Liver (tissue), 9 donors: ENCODE data around the gene ARV1. TPM values are rescaled to one million over a fixed set of nuclear protein-coding genes. Genes with fewer than 3 reads are reported as not detected.
"Not testable (repeated sequence)": the region's sequence is repeated elsewhere in the genome, so short reads cannot be mapped to it uniquely, and the experiment has no call there.

Experiments used
- DNase-seq: peaks from one replicate; pipeline ENCODE4 v3.0.0-alpha.2; 2017; ENCODE audit warnings: low spot score
- H3K27ac ChIP-seq, 2 donors: one replicate each; pipeline ENCODE4 v1.7.0; 2013; ENCODE audit warnings: inconsistent platforms in 2 of 2, low read length in 2 of 2, control low read depth in 1 of 2, low read depth in 1 of 2, mild to moderate bottlenecking in 1 of 2
- H3K27me3 ChIP-seq, 4 donors: one replicate each; pipeline versions ENCODE4 v1.6.1 to v1.7.0; 2013; ENCODE audit warnings: low read length in 3 of 4, inconsistent platforms in 1 of 4, mild to moderate bottlenecking in 1 of 4, moderate library complexity in 1 of 4; ENCODE audit not compliant: control insufficient read depth in 4 of 4, insufficient read depth in 4 of 4
- H3K36me3 ChIP-seq, 4 donors: one replicate each; pipeline versions ENCODE4 v1.6.1 to v1.7.0; 2013; ENCODE audit warnings: low read length in 3 of 4, mild to moderate bottlenecking in 3 of 4, low read depth in 1 of 4, moderate library complexity in 1 of 4; ENCODE audit not compliant: control insufficient read depth in 4 of 4, insufficient read depth in 3 of 4
- H3K4me1 ChIP-seq, 4 donors: one replicate each; pipeline versions ENCODE4 v1.6.1 to v1.7.0; 2013; ENCODE audit warnings: low read length in 3 of 4, mild to moderate bottlenecking in 3 of 4, moderate library complexity in 1 of 4; ENCODE audit not compliant: control insufficient read depth in 4 of 4, insufficient read depth in 4 of 4
- H3K4me3 ChIP-seq, 3 donors: one replicate each; pipeline versions ENCODE4 v1.6.1 to v1.7.0; 2013; ENCODE audit warnings: low read length in 3 of 3, control low read depth in 1 of 3, low read depth in 1 of 3, mild to moderate bottlenecking in 1 of 3
- H3K9ac ChIP-seq, 2 donors: one replicate each; pipeline ENCODE4 v1.7.0; 2013; ENCODE audit warnings: low read length in 2 of 2, mild to moderate bottlenecking in 2 of 2, moderate library complexity in 2 of 2, control low read depth in 1 of 2, low read depth in 1 of 2
- H3K9me3 ChIP-seq, 4 donors: one replicate each; pipeline versions ENCODE4 v1.6.1 to v1.7.0; 2013; ENCODE audit warnings: low read length in 3 of 4; ENCODE audit not compliant: control insufficient read depth in 4 of 4
- ATF3 ChIP-seq: IDR thresholded peaks from 2 replicates; pipeline ENCODE4 v1.6.1; 2016; ENCODE audit warnings: antibody characterized with exemption
- CTCF ChIP-seq: fragments of 150-350 bp; IDR thresholded peaks from 2 replicates; pipeline ENCODE4 v1.5.1; 2017; ENCODE audit warnings: improper control_type of control experiment, low read depth, low read length; ENCODE audit not compliant: missing input control
- EGR1 ChIP-seq, 2 donors: IDR thresholded peaks; 2 replicates each; pipeline ENCODE4 v1.6.1; 2016 to 2018; ENCODE audit warnings: antibody characterized with exemption in 2 of 2, low read depth in 2 of 2
- FOXA1 ChIP-seq: IDR thresholded peaks from 2 replicates; pipeline ENCODE4 v1.6.1; 2016; ENCODE audit warnings: antibody characterized with exemption
- FOXA2 ChIP-seq: IDR thresholded peaks from 2 replicates; pipeline ENCODE4 v1.6.1; 2016; ENCODE audit warnings: antibody characterized with exemption
- GABPA ChIP-seq, 2 donors: IDR thresholded peaks in 1 of 2; conservative IDR thresholded peaks in 1 of 2; 2 replicates each; pipeline ENCODE4 v1.6.1; 2016; ENCODE audit warnings: antibody characterized with exemption in 2 of 2, mild to moderate bottlenecking in 1 of 2, moderate library complexity in 1 of 2
- HNF4A ChIP-seq, 2 donors: conservative IDR thresholded peaks; 2 replicates each; pipeline ENCODE4 v1.6.1; 2016; ENCODE audit warnings: antibody characterized with exemption in 2 of 2, mild to moderate bottlenecking in 2 of 2
- HNF4G ChIP-seq: IDR thresholded peaks from 2 replicates; pipeline ENCODE4 v1.6.1; 2016; ENCODE audit warnings: antibody characterized with exemption
- JUND ChIP-seq, 2 donors: IDR thresholded peaks; 2 replicates each; pipeline ENCODE4 v1.6.1; 2016; ENCODE audit warnings: antibody characterized with exemption in 2 of 2
- MAX ChIP-seq: IDR thresholded peaks from 2 replicates; pipeline ENCODE4 v1.6.1; 2016; ENCODE audit warnings: antibody characterized with exemption
- NR2F2 ChIP-seq: IDR thresholded peaks from 2 replicates; pipeline ENCODE4 v1.6.1; 2016; ENCODE audit warnings: antibody characterized with exemption
- RAD21 ChIP-seq, 2 donors: IDR thresholded peaks; 2 replicates each; pipeline ENCODE4 v1.6.1; 2016; ENCODE audit warnings: antibody characterized with exemption in 2 of 2, mild to moderate bottlenecking in 2 of 2
- REST ChIP-seq: IDR thresholded peaks from 2 replicates; pipeline ENCODE4 v1.6.1; 2016; ENCODE audit warnings: antibody characterized with exemption, mild to moderate bottlenecking
- RXRA ChIP-seq, 2 donors: IDR thresholded peaks; 2 replicates each; pipeline ENCODE4 v1.6.1; 2017 to 2018; ENCODE audit warnings: antibody characterized with exemption in 2 of 2, mild to moderate bottlenecking in 1 of 2
- SP1 ChIP-seq: IDR thresholded peaks from 2 replicates; pipeline ENCODE4 v1.6.1; 2018; ENCODE audit warnings: antibody characterized with exemption, mild to moderate bottlenecking
- TAF1 ChIP-seq: conservative IDR thresholded peaks from 2 replicates; pipeline ENCODE4 v1.6.1; 2016; ENCODE audit warnings: antibody characterized with exemption, mild to moderate bottlenecking
- YY1 ChIP-seq: IDR thresholded peaks from 2 replicates; pipeline ENCODE4 v1.6.1; 2016; ENCODE audit warnings: antibody characterized with exemption, mild to moderate bottlenecking
- ZBTB33 ChIP-seq: IDR thresholded peaks from 2 replicates; pipeline ENCODE4 v1.6.1; 2016; ENCODE audit warnings: antibody characterized with exemption
- WGBS: extraction: QIAGEN DNeasy Blood & Tissue Kit; methylation state at CpG from one replicate; pipeline ENCODE4 v1.1.7; 2013; 5-methylcytosine and 5-hydroxymethylcytosine counted together
- polyA plus RNA-seq, 2 donors: library from polyadenylated mRNA; stranded (reverse) in 1 of 2; unstranded in 1 of 2; fragments of 200-250 nt in 1 of 2; fragments of >200 nt in 1 of 2; fragmentation: Nextera tagmentation in 1 of 2; extraction: Ambion mirVana in 1 of 2; gene quantifications; one replicate each; pipeline versions ENCODE4 v1.2.1 to v1.2.3, GENCODE V29; 2013 to 2015
- total RNA-seq, 2 donors: library from RNA; depleted of rRNA; stranded (reverse); fragments of >200 nt; gene quantifications; one replicate each; pipeline ENCODE4 v1.2.3, GENCODE V29; 2014
- donor health status: healthy.
- donor health status: healthy.
- donor health status: healthy.
- donor health status: healthy.
- donor health status: healthy.

The ARV1 gene
- total and polyA plus RNA-seq, 4 donors: 11.4 to 18.9 (median 14.6) TPM

GRCh38 chr1:231028682-231029081 is 49.8 kb downstream of the ARV1 start:
- H3K4me1 ChIP-seq: no peaks in the 10 kb centered on the region
- DNase-seq: no peak
- H3K4me3 ChIP-seq: no peak overlapping the region
- TF ChIP-seq GABPA (IDR thresholded peaks at IDR 0.05 in 1 of 2, conservative IDR thresholded peaks at IDR 0.05 in 1 of 2) (no peak), FOXA2 (no peak), SP1 (no peak), EGR1 (IDR thresholded peaks at IDR 0.05; ENCODE audit: low read depth in 2 of 2) (no peak), NR2F2 (no peak), FOXA1 (no peak), ATF3 (no peak), REST (no peak), HNF4G (no peak), YY1 (no peak), MAX (no peak), RXRA (IDR thresholded peaks at IDR 0.05) (no peak), RAD21 (IDR thresholded peaks at IDR 0.05) (no peak), ZBTB33 (no peak), JUND (IDR thresholded peaks at IDR 0.05) (no peak), CTCF (no peak), TAF1 (no peak), HNF4A (conservative IDR thresholded peaks at IDR 0.05) (no peak)
- 76% methylated on average over 7 of the region's 7 CpGs for WGBS
- H3K9ac ChIP-seq: no peak overlapping the region
- no peaks in the 10 kb centered on the region for H3K27me3 ChIP-seq
- no peaks in the 10 kb centered on the region for H3K36me3 ChIP-seq
- no peaks in the 10 kb centered on the region for H3K9me3 ChIP-seq
- no peak overlapping the region for H3K27ac ChIP-seq

- not testable (repeated sequence) for H3K4me3 ChIP-seq, H3K4me1 ChIP-seq, H3K9ac ChIP-seq, H3K27me3 ChIP-seq, DNase-seq, H3K27ac ChIP-seq, H3K36me3 ChIP-seq, H3K9me3 ChIP-seq
- WGBS: 84% methylated on average over 4 of the region's 4 CpGs
These were observed 50.4 kb downstream of the ARV1 start for GRCh38 chr1:231029247-231029646.
